Stimulated activated CD4-positive, alpha-beta T cell treated with anti-CD3 and anti-CD28 coated beads, Interleukin-15, amount 100 ng/mL, for 48 hours (primary cell): ENCODE data around the gene THSD4.

Experiments
- DNase-seq, 2 donors: peaks; one replicate each; pipeline ENCODE4 v3.0.0-alpha.2; 2020; ENCODE audit warnings: low read depth in 2 of 2

THSD4 gene

DNA sequence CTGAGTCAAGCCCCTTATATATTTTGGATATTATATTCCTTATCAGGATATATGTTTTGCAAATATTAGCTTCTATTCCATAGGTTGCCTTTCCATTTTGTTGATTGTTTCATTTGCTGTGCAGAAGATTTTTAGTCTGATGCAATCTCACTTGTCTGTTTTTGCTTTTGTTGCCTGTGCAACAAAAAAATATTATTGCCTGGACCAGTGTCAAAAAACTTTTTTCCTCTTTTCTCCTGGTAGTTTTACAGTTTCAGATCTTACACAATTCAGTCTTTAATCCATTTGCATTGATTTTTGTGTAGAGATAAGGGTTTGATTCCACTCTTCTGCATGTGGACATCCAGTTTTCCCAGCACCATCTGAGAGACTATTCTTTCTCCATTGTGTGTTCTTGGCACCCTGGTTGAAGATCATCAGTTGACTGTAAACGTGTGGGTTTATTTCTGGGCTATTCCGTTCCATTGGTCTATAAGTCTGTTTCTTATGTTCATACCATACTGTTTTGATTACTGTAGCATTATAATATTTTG lies 466.2 kb downstream of the THSD4 start:
- no peak for DNase-seq

DNA sequence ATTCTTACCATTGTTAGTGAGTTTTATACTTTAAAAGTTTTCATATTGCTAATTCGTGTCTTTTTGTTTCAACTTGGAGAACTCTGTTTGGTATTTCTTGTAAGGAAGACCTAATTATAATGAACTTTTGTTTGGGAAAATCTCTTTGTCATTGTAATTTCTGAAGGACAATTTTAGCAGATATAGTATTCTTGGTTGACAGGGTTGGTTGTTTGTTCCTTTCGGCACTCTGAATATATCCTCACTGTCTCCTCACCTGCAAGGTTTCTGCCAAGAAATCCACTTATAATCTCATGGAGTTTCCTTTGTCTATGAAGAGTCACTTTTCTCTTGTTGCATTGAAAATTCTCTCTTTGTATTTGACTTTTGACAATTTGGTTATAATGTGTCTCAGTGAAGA lies 469.9 kb downstream of the THSD4 start:
- DNase-seq = no peak

DNA sequence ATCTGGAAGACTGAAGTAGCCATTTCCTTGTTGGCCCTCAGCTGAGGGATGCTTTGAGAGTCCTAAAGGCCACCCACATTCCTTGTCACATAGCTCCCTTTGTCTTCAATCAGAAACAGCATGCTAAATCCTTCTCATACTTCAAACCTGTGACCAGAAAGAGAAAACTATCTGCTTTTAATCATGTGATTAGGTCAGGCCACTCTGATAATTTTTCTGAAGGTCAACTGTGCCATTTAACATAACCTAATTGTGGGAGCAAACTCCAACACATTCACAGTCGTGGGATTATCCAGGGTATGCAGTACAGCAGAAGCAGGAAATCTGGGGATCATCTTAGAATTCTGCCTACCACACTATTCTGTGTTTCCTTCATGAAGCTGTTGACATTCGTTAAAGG lies 471.2 kb downstream of the THSD4 start:
- no peak for DNase-seq

DNA sequence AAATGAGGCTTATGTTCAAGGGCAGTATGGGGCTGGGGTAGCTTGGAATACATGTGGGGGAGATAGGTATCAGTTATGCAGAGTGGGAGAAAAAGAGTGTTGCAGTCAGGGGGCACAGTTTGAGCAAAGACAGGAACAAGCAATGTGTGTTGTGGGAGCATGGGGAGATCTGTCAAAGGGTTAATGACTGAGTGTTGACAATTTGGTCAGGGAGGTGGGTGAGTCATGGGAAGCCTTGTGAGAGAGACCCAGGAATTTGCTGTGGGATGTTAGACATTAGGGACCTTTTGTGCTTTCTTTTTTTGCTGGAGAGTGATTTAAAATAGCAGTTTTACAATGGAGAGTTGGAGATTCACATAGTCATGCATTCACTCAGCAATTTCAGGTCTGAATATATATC lies 473.5 kb downstream of the THSD4 start:
- DNase-seq = no peak

DNA sequence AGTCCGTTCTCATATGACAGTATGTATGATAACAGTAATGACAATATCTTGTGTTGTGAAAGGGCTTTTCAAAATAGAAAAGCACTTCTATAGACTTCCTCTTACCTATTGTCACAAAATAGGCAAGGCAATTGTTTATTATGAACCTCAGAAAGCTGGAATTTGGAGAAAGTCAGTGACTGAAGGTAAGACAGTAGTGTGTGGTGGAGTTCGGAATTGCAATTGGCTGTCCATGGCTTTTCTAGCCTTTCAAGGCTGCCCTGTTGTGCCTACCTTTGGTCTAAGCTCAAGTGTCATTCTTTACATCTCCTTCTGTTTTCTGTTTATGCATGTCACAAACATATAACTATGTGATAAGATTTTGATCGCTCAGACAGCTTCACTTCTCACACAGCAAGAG lies 475.8 kb downstream of the THSD4 start:
- DNase-seq = no peak

DNA sequence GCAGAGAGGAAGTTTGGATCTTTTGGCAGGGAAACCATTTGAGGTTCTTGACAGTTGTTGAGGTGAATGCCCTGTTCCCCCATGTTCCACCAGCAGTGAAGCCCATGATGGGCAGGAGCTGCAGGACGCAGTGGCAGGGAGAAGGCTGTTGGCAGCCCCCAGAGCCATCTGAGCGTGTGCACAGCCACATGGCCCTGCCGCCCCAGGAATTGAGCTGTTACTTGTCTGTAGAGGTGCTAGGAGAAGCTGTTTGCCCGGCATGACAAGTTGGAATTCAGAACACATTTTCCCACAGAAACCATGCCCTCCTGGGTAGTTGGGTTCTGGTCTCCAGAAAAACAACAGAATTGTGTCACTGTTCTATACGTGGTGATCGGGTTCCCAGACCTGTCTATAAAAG lies 476.9 kb downstream of the THSD4 start:
- DNase-seq = no peak

DNA sequence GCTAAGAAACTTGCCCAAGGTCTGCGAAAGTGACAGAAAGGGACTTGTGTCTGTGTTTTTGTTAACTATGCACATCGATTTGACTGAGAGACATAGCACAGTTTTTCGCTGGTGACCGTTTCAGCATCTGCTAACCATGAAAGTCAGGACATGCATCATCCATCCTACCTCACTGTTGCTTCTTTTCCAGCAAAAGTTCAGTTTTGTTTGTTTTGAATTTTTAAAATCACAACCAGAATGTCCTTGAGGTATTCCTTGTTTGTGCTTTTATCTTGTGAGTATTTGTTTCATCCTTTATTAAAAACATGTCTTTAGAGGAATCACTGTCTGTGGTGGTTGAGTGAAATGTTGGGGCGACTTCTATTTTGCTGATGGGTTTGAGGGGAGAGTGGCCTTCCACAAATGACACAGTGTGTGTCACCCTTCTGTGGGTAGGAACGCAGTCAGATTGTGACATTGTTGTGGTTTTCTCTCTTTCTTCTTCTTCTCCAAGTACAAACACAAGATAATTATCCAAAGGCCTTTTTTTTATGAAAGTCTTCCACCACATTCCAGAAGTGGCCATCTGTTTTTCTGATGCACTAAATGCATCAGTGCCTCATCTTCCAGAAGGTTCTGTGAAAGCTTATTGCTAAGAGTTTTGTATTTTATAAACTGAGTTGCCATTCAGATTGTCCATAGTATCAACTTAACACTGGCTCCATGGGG lies 480.7 kb downstream of the THSD4 start:
- DNase-seq = no peak

DNA sequence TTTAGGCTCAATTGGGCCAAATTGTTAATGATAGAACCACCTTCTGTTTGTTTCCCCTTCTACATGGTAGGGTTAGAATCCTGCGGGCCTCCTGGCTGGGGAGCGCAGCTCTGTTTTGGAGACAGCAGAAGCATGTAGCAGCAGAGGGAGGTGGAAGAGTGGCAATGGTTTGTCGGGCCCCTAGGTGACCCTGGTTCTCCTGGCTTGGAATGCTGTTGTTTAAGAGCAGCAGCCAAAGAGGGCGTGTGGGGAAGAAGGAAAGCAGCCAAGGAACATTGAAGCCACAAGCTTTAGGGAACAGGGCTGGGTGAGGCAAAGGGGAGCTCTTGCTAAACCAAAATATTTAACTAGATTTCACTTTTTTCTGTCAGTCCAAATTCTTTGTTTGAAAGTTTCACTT lies 481.4 kb downstream of the THSD4 start:
- no peak for DNase-seq

DNA sequence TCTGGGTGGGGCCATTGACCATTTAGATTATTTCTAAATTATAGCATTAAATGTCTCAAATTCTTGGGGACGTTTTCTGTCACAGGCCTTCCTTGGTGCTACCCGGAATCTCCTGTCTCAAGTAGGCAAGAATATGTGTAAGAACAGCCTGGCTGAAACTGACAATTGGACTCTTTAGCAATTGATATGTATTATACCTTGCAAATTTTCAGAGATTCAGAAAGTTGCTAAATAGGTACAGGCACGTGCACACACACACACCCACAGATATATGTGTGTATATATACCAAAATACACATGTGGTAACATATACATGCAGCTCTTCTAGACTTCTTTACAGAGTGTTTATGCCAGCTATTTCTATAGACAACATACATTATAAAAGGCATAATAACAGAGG lies 481.9 kb downstream of the THSD4 start:
- no peak for DNase-seq

DNA sequence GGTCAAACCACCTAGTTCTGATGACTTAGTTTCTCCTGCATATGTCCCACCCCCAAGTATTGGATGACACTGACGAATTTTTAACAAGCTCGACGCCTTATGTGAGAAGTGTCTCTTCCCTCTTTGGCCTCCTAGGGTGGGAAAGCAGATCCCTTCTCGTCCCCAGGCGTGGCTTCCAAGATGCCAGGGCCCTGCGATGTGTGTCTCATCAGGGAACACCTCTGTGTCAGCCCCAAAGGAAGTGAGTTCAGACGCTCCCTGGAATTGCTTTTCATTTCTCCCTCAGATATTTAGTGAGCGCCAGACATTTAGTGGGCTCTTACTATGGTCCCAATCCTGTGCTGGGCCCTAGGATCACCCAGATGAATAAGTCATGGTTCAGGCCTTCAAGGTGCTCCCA lies 482.4 kb downstream of the THSD4 start:
- DNase-seq = no peak

DNA sequence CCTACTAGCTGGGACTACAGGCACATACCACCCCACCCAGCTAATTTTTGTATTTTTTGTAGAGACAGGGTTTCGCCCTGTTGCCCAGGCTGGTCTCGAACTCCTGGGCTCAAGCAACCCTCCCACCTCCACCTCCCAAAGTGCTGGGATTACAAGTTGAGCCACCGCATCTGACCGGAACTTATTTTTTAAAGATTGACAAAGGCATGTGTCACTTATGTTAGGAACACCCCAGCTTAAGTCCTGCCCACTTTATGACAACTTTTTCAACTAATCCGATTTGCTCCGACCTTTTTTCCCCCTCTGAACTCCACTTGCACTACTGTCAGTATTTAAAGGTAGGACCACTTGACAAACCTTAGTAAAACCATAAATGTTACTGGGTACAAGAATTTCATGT lies 483.5 kb downstream of the THSD4 start:
- no peak for DNase-seq

DNA sequence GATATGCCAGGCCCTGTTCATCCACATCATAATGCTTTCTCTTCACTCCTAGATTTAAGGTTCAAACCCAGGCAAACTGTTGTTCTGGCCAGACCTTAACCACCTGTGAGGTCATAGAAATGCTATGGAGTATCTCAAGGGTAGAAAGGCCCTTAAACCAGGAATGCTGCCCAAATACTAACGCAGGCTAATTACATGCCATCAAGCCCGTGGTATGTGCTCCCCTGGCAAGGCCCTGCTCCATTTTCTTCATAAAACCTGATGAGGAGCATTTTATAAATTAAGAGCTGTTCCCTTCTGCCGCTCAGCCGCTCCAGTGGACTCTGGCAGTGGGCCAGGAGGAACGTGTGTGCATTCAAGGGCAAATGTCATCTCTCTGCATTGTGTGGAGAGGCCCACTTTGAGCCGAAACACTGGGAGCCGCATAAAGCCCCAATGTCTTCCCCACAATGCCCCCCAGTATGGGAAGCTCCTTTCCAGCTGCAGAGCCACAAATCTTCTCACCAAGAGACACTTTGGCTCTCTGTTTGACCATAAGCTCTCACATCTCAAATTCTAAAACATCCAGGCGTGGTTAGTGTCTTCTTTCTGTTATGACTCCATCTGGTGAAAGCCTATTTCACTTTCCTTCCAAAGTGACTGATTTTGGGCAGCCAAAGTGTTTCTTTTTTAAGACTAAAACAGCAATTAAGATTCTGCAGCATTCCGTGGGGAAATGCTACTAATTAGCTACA lies 484.3 kb downstream of the THSD4 start:
- no peak for DNase-seq

DNA sequence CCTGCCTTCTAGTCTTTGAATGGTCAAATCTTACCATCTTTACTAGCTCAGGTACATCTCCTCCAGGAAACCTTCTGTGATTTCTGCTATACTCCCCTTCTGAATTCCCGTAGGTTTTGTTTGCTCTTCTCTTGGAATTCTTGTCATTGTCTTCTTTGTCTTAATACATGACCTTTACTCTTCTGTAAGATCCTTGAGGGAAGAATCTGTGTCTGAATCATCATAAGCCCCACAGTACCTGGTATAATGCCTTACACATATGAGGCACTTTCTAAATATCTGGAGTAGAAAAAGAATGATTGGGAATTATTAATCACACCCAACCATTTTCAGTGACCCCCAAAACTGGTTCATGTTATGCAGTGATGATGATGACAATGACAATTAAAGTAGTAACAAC lies 485.0 kb downstream of the THSD4 start:
- no peak for DNase-seq

DNA sequence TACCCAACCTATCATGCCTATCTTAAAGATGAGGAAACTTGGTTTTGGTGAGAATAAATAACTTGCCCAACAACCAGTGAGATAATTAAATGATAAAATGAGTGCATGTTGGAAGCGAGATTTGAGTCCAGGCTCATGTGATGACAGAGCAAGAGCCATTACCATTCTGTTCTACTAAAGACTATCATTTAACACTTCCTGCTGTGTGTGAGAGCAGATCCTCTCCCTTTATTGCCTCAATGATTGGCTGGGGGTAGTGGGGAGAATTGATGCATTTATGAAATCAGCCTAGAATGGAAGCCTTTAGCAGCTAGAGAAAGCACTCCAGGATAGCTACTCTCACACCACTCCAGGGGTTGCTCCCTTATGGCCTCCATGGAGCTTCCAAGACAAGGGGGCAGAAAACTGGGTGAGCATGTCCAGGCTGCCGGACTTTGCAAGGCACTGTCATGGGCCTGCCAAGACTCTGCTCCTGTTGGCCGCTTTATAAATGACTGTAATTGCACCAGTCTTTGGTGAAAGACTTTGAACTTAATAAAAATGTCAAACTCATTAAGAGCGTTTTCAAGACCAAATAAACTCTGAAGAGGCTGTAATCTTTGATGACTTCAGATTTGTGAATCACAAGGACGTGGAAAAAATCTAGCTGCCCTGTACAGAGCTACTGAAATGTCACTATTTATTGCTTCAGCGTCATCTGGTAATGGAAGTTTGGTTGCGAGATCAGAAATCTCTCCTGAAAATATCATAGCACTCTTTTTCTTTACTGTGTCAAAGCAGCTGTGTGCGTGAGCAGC lies 486.0 kb downstream of the THSD4 start:
- no peak for DNase-seq

DNA sequence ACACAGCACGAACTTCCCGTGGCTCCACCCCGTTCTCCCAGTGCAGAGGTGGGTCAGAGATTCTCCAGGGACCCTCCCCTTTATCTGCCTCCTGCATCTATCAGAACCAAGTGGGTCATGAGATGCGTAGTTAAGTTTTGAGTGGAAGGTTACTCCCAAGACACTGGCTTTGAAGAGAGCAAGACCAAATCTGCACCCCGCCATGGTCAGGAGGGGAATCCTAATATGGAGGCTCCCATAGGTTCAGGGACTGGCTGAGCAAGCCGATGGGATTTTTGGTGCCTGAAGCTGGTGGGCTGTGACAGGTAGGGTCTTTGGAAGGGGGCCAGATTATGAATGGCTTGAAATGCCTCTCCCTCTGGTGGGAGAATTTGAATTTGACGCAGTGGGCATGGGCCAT lies 488.1 kb downstream of the THSD4 start:
- no peak for DNase-seq

DNA sequence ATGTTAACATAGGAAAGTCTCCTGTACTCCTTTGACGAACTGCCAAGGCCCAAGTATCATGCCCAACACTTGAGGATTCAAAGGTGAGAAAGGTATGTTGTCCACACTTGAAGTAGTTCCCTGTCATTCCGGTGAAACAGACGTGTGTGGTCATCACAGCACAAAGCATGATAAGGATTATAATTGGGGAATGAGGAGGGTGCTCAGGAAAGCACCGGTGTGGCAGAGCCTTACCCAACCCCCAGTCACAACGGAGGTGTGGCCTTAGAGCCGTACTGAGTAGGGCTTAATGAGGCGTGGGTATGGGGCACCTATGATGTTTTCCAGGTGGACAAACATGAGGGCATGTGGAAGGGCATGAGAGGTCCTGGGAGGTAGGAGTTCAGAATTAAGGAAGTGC lies 492.1 kb downstream of the THSD4 start:
- no peak for DNase-seq

DNA sequence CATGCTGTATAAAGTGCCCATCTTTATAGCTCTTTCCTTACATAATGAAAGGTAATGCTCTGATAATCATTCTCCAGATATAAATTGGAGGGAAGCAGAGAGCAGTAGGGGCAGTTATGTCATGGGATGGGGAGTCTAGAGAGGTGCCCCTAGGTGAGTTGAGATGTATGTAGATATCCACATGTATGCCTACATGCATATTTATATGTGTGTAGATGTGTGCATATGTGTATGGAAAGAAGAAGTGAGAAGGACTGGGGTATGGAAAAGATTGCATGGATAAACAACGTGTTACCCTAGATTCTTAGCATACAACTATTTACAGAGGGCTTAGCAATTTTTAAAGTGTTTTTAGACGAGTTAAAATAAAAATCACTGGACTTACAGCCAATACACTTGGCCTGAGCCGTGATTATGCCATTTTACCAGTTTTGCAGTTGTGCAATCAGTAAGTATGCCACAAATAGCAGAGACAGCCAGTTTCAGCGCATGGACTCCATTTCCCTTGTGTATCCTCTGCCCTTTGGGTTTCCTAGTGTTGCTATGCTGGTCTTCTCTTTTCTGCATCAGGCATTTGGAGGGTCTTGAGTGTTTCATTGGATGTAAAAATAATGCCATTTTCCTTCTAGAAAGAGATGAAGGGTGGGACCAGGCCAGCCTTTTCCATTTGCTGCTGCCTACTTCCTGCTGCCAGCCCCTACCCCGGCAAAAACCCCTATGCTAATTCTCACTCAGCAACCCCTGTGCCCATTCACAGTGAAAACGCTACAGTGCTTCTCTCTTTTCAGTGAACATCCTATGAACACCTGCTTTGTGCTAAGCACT lies 495.7 kb downstream of the THSD4 start:
- DNase-seq = no peak

DNA sequence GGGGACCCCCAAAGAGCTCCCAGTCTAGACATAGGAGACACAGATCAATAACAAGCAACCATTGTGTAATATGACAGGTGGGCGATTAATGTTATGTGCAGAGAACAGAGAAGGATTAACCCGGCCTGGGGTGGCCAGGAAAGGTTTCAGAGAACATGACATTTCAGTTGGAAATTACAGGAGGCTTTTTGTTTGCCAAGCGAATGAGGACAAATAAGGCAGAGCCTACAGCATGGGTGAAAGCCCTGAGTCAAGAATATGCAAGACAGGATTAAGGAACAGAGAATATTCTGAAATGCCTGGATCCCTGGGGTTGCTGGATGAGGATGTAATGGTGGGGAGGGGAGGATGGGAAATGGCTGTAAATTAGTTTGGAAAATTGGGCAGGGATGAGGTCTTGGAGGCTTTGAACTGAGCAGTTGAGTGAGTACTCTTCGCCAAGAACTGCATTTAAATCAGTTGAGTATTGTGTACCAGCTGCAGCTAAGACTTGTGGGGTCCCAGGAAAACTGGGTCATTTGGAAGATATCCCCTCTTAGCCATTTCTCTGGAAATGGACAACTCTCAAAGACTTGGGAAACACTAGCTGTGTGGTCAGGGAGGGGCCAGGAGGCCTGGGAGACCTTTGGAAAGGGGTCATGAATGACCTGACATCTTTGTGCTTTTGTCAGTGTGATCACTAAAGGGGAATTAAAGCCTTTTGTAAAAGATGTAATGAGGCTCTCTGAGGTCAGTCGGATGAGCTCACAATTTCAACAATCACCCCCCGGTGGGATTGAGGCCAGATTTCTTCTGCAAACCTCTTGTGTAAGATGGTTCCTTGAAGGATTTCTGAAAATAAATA lies 496.5 kb downstream of the THSD4 start:
- no peak for DNase-seq

DNA sequence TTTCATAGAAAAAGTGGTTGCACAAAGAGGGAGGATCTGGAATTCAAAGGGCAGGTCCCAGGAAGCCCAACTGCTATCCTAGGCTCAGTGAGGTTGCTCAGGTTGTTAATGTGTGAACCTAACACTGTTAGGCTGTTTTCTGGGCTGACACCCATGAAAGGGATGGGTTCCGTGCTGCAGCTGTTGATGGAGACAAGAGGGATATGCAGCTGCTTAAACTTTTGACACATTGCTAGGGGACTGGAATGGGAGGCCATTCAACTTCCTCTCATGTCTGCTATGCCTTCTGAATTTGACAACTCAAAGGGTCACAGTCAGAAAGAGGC lies 497.1 kb downstream of the THSD4 start:
- no peak for DNase-seq

DNA sequence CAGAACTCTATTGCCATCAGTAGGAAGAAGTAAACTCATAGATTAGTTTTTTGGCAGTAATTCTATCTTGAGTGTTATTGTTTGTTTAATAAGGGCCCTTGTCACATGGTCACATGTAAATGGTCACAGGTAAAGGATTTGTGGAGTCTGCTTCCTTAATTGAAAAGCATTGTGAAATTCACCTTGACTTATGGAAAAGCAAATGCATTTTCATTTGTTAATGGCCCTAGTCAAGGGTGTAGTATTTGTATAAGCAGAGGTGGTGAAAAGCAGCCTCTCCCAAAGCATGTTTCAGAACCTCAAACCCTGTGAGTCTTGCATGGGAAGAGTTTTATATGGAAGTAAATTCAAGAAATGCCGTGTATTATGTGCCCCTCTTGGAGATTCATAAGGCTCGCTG lies 497.6 kb downstream of the THSD4 start:
- no peak for DNase-seq

DNA sequence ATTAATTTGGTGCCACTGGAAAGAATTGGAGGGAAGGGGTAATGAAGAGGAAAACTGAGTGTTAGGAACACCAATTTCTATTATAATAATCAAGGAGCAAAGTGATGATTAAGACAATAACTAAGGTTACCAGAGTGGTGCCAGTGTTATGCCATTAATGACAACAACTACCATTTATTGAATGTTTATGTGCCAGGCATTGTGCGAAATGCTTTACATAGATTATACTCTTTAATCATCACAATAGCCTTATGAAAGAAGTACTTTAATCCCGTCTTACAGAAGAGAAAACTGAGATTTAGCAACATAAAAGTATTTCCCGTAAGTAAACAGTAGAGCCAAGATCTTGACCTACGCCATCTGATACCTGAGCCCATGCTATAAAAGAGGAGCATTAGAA lies 507.8 kb downstream of the THSD4 start:
- DNase-seq = no peak
